Measurements from ENCODE around the gene LEF1.

- TF ChIP-seq CTCF (IDR thresholded peaks at IDR 0.05; ENCODE audit: extremely low read depth in 1 of 2, insufficient read depth in 1 of 2, low read depth in 1 of 2, low read length in 2 of 2) = no peak
- no peak for TF ChIP-seq MAX (IDR thresholded peaks at IDR 0.05; ENCODE audit: insufficient read depth, insufficient read length)
These were observed 107.9 kb downstream of the LEF1 start for GRCh38 chr4:108060686-108061321.

All from endothelial cell of umbilical vein (primary cell).